ENCODE results near the gene IGSF23.
"Not testable (repeated sequence)": the region's sequence is repeated elsewhere in the genome, so short reads cannot be mapped to it uniquely, and the experiment has no call there.

Gene IGSF23

DNA sequence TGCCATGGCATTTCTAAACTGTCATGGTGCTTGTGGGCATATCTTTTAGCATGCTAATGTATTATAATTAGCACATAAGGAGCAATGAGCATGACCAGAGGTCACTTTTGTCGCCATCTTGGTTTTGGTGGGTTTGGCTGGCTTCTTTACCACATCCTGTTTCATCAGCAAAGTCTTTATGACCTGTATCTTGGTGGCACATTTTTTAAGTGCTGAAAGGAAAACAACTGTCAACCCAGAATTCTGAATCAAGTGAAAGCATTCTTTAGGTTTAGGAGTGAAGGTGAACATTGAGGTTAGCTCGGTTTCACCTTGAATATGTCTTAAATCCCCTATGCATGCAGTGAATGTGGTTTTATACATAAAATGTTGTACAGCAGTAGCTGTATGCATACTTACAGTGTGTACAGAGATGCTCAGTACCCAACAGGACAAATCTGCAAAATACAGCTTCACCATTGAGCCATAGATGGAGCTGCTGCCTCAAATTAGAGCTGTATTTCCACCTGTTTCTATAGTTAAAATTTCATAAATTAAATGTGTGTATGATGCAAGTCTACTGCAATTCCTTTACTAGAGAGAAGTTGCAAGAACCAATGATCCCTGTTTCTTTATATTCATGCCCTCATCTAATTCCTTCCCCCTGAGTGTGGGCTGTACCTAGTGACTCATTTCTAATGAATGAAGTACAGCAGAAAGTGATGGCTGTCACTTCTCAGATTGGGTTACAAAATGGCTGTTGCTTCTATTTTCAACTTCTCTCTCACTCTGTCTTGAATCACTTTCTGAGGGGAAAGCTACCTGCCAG is 25.2 kb upstream of the IGSF23 start:
- peak; percentile 11 for DNase-seq (ENCODE audit: low read depth)

DNA sequence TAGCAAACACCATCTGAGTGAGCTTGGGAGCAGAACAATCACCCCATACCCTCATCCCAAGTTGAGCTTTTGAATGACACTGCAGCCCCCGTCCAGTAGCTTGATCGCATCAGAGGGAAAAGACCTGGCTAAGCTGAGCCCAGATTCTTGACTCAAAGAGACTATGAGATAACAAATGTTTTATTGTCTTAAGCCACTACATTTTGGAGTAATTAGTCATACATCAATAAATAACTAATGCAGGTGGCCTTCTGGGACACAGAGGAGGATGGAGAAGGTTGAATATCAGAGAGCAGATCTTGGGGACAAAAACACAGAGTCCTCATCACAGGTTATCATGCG is 24.6 kb upstream of the IGSF23 start:
- no peak for DNase-seq (ENCODE audit: low read depth)

DNA sequence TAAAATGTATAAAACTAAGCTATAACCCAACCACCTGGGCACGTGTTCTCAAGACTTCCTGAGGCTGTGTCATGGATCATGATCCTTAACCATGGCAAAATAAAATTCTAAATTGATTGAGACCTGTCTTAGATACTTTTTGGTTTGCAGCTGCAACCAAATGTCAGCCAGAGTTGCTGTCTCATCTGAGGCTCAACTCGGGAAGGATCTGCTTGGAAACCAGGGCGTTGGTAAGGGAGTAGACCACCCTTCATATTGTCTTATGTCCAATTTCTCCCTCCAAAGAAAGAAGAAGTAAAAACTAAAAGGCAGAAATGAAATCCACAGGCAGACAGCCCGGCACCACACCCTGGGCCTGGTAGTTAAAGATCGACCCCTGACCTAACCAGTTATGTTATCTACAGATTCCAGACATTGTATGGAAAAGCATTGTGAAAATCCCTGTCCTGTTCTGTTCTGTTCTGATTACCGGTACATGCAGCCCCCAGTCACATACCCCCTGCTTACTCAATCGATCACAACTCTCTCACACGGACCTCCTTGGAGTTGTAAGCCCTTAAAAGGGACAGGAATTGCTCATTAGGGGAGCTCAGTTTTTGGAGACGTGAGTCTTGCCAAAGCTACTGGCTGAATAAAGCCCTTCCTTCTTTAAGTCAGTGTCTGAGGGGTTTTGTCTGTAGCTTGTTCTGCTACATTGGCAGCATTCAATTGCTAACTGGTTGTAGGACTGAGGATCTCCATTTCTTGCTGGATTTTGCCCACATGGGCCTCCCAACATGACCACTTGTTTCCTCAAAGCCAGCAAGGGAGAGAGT is 22.9 kb upstream of the IGSF23 start:
- DNase-seq (ENCODE audit: low read depth) = no peak

DNA sequence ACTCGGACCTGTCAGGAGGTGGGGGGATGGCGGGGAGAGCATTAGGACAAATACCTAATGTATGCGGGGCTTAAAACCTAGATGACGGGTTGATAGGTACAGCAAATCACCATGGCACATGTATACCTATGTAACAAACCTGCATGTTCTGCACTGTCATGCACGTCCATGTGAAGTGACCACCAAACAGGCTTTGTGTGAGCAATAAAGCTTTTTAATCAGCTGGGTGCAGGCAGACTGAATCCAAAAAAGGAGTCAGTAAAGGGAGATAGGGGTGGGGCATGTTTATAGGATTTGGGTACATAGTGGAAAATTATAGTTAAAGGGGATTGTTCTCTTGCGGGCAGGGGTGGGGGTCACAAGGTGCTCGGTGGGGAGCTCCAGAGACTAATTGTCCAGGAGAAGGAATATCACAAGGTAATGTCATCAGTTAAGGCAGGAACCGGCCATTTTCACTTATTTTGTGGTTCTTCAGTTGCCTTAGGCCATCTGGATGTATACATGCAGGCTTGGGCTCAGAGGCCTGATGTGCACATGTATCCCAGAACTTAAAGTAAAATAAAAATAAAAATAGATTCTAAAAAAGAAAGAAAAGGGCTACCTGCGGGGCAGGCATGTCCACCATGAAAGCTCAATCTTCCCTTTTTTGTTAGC is 21.9 kb upstream of the IGSF23 start:
- DNase-seq (ENCODE audit: low read depth) = not testable (repeated sequence)

DNA sequence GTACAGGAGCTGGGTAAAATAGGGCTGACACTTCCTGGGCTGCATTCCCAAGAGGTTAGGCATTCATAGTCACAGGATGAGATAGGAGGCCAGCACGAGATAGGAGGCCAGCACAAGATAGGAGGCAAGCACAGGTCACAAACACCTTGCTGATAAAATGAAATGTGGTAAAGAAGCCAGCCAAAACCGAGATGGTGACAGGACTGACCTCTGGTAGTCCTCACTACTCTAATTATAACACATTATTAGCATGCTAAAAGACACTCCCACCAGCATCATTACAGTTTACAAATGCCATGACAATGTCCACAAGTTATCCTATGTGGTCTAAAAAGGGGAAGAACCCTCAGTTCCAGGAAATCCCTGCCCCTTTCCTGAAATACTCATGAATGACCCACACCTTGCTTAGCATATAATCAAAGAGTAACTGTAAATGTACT is 20.9 kb upstream of the IGSF23 start:
- DNase-seq (ENCODE audit: low read depth) = no peak

DNA sequence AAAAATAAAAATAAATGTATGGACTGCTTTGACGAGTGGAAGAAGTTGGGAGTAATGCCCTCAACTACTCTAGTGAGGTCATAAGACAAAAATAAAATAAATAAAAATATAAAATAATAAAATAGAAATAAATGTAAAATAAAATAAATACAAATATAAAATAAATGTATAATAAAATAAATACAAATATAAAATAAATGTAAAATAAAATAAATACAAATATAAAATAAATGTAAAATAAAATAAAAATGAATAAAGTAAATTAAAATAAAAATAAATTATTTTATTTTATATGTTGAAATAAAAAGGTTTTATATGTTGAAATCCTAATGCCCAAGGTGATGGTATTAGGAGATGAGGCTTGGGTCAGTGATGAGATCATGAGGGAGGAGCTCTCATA is 20.1 kb upstream of the IGSF23 start:
- DNase-seq (ENCODE audit: low read depth) = no peak

DNA sequence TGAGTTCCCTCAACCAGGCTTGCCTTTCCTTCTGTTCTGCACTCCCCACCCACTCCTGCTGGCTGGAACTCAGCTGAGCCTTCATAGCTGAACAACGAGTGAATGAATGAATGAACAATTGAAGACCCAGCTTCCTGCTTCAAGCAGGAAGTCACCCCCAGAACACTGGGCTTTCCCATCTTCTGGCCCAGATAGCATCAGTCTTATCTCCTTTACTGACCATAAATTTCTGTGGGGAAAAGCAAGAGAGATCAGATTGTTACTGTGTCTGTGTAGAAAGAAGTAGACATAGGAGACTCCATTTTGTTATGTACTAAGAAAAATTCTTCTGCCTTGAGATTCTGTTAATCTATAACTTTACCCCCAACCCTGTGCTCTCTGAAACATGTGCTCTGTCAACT is 19.5 kb upstream of the IGSF23 start:
- DNase-seq (ENCODE audit: low read depth) = not testable (repeated sequence)

DNA sequence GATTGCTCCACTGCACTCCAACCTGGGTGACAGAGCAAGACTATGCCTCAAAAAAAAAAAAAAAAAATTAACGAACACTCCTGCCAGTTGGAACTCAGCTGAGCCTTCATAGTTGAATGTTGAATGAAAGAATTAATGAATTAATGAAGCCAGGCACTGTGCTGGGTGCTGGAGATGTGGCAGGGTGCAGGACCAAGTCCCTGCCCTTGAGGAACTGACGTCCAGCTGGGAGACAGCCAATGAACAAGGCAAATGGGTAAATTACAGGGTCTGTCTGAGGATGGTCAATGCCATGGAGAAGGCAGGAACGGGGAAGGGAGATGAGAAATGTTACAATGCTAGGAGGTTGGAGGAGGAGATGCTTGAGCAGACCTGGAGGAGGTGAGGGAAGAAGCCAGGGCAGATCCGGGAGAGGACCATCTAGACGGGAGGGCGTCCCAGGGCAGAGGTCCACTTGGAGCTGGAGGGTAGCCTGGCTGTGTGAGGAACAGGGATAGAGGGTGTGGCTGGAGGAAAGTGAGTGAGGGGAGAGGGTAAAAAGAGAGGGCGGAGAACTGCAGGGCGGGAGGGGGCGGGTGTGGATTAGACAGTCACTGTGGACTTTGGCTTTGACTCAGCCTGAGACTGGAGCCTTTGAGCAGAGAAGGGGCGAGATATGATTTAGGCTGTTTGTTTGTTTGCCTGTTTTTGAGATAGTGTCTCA is 16.8 kb upstream of the IGSF23 start:
- DNase-seq (ENCODE audit: low read depth) = no peak

DNA sequence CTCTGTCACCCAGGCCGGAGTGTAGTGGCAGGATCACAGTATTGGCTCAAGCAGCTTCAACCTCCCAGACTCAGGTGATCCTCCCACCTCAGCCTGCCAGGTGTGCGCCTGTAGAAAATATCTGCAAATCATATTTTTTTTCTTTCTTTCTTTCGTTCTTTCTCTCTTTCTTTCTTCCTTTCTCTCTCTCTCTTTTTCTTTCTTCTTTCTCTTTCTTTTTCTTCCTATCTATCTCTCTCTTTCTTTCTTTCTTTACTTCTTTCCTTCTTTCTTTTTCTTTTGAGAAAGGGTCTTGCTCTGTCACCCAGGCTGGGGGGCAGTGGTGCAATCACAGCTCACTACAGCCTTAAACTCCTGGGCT is 16.3 kb upstream of the IGSF23 start:
- no peak for DNase-seq (ENCODE audit: low read depth)

DNA sequence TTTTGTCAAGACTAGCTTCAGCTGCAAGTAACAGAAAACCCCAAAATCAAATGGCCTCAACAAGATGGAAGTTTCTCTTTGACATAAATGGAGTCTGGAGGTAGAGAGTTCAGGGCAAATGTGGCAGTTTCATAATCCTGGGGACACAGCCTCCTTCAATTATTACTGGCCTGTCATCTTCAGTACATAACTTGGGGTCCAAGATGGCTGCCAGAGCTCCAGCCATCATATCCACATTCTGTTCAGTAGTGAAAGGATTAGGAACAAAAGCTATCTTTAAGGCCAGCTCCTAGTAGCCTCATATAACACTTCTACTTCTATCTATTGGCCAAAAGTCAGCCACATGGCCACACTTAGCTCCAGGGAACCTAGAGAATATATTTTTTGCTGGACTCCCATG is 15.0 kb upstream of the IGSF23 start:
- DNase-seq (ENCODE audit: low read depth) = no peak

DNA sequence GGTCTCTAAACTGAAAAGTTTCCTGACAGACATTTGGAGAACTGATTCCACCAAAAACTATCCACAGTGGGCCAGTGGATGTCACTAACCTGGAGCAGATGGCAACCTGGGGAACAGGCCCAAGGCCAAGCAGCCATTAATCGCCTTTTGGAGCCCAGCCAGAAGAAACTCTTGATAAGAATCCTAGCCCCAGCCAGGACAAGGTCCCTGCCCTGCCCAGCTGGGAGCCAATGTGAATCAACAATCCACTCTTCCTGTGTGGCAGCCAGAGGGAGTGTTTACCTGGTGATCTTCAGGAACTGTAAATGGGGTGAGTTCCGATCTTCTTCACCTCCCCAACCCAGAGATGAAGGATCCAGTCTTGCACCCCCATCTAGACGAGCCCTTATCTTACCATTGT is 14.5 kb upstream of the IGSF23 start:
- no peak for DNase-seq (ENCODE audit: low read depth)

DNA sequence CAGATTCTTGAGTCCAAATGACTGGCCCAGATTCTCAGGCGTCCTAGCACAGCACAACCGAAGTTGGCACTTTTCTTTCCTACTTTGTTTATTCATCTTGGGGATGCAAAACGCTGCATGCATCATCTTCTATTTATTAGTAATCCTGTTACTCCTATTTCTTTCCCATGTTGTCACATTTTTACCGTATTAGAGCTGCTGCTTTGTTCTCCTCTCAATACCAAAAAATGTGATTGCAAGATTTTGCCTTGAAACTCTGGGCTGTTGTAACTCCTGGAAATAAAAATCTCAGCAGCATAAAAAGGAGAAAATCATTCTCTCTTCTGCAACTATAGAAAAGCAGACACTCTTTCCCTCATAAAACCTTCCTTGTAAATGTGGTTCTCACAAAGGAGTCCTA is 12.9 kb upstream of the IGSF23 start:
- no peak for DNase-seq (ENCODE audit: low read depth)

DNA sequence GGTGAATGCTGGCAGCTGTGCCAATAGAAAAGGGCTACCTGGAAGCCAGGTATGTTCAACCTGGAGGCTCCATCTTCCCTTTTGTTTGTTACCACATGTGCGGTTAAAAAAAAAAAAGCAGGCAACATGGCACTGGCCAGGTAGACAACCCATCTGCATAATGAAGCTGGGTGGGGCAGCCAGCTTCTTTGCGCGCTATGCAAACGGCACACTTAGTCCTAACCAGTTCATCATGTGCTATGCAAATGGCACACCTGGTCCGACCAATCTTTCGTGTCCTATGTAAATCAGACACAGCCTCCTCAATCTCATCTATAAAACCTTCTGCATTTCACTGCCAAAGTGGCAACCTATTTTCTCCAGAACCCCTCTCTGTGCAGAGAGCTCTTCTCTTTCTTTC is 11.3 kb upstream of the IGSF23 start:
- no peak for DNase-seq (ENCODE audit: low read depth)

DNA sequence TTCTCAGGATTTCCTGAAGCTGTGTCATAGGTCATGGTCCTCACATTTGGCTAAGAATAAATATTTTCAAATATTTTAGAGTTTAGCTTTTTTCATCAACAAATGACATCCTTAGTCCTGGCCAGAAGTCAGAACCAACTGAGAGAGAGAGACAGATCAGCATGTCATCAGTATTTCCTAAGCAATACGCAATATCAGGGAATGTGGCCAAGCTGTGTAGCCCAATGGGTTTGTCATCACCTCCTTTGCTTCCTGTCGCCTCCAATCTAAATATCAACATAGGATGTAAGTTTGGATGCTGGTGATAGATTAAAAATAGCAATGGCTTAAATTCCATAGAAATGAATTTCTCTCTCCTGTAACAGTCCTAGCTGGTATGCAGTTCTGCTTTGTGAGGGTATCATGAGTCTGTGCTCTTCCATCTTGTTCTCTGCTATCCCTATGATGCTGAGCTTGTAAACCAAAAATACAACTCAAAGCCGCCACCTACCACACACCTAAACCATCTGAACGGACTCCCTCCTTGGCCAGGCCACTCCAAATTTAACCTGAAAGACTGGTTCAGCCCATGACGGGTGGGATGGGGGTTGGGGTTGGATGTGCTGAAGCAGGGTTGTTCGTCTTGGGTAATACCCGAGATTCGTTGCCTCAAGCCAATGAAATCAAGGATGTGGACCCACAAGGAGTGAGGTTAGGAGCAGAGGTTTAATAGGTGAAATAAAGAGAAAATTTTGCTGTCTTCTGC is 10.0 kb upstream of the IGSF23 start:
- no peak for DNase-seq (ENCODE audit: low read depth)

DNA sequence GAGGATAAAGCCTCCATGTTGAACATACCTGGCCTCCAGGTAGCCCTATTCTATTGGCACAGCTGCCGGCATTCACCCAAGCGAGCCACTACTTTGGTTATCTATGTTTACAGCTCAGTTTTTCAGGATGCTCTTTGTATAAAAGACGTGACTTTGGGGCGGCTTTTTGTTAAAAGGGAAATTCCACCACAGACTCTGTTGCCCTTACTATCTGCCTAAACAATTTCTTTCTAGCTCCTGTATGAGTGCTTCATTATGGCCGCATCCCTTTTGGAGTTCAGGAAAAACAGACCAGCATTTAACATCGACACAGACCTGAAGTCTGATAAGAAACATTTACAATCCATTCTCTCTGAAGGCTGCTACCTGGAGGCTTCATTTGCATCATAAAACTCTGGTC is 9.1 kb upstream of the IGSF23 start:
- DNase-seq (ENCODE audit: low read depth) = no peak

DNA sequence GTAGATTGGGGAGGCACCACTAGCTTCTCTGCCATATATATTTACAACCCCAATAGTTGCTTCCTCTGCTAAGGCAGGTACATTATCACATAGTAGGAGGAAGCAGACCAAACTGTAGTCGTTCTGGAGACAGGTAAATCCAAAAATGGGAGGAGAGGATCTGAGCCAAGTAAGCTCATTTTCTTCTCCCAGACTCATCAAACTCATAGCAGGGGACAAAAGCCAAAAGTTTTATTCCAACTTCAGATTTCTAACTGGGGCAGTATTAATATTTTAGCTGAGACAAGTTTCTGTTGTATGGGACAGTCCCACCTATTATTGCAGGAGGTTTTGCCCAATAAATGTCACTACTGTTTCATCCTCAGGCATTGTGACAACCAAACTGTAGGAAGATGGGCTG is 7.8 kb upstream of the IGSF23 start:
- DNase-seq (ENCODE audit: low read depth) = no peak

DNA sequence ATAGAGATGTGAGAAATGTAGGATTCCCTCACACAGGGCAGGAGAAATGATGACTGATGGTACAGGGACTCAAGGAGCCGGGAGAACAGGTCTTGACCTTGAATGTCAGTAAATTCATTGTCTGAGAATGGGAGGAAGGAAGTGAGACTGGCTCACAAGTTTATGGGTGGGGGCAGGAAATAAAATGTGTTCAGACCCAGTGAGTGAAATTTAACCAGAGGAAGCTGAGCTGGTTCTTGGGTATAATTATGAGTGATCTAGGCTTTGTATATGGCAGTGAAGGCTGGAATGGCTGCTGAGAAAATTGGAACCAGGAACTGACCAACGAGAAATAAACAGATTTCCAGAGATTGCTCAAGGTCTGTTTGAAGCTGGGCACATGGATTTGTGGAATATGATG is 6.3 kb upstream of the IGSF23 start:
- DNase-seq (ENCODE audit: low read depth) = no peak

DNA sequence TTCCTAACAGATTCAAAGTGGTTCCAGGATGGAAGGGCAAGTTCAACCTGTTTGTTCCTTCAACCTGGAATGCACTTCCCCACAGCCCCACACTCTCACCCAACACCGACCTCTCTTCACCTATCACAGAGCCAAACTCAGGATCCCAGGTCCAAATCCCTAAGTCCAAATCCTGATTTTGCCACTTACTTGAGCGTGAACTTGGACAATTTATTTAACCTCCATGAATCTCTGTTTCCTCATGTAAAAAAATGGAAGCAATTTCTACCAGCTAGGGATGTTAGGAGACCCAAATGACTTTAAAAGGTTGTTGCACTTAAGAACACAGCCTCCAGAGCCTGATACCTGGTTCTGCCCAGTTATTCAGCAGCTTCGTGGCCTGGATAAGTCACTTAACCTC is 5.4 kb upstream of the IGSF23 start:
- DNase-seq (ENCODE audit: low read depth) = no peak

DNA sequence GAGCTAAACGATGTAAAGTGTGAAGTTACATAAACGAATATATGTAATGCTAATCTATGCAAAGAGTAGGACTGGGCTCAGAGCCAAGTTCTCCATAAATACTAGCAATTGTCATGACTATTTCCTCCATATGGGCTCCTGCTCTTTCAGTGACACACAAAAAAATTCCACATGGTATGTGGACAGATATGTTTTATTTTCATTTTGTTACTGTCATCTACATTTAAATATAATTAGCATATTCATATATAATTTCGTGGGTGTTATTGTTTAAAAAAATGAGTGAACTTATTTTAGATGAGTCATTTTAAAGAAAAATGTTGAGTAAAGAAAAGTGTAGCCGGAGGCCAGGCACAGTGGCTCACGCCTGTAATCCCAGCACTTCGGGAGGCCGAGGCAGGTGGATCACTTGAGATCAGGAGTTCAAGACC is 5.0 kb upstream of the IGSF23 start:
- DNase-seq (ENCODE audit: low read depth) = no peak

DNA sequence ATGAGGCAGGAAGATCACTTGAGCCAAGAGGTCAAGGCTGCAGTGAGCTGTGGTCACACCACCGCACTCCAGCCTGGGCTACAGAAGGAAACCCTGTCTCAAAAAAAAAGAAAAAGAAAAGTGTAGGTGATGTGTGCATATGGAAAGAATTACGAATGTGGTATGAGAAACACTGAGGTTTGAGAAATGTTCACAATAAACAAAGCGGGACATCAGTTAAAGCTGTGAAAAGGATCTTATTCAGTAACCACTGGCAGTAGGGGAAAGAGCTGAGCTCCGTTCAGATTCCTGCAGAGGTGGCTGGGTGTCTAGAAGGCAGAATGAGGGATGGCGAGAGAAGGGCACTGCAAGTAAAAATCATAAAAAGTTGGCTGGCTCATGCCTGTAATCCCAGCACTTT is 4.1 kb upstream of the IGSF23 start:
- no peak for DNase-seq (ENCODE audit: low read depth)

DNA sequence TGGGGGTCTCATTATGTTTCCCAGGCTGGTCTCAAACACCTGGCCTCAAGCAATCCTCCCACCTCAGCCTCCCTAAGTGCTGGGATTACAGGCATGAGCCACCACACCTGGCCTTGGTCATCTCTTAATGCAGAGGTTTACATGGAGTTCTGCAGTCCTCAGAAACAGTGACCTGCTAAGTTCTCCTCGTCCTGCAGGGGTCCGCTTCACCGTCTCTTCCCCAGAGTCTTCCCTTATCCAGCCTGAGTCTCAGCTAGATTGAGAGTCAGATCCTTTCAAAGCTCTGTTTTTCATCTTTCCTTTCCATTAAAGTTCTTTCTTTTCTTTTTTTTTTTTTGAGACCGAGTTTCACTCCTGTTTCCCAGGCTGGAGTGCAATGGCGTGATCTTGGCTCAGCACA is 2.9 kb upstream of the IGSF23 start:
- not testable (repeated sequence) for DNase-seq (ENCODE audit: low read depth)

DNA sequence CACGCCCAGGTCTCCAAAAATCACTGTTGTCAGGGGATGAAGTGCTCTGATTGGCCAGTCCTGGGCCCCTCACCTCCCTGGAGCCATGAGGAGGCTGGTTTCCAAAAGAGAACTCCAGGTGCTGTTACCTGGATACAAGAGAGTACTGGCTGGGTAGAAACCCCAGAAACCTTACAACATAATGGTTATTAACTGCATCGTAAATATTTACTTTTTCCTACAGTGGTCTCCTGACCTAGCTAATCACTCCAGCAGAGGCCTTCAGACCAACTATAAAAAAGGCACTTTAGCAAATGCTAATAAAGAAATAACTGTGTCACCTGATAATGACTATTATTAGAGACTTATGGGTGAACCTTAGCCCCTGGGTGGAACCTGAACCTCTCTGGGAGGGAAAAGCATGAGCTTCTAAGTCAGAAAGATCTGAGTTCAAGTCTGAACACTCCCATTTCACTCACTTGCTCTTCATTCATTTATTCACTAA is 1.5 kb upstream of the IGSF23 start:
- DNase-seq (ENCODE audit: low read depth) = no peak
